K562 (cell line): ENCODE data around the gene NRG3.

Source experiments
- ETV5 ChIP-seq: sonication (generic); formaldehyde crosslinking; IDR thresholded peaks from 2 replicates; pipeline ENCODE4 v1.4.0; 2020; ENCODE audit warnings: low read depth, mild to moderate bottlenecking, missing genetic modification reagents
- EZH2 ChIP-seq: IDR thresholded peaks from 2 replicates; pipeline ENCODE4 v1.6.1; 2012; ENCODE audit warnings: low read depth, mild to moderate bottlenecking, inconsistent platforms, low read length, borderline replicate concordance
- SMARCC2 ChIP-seq: fragments of 450-650 bp; IDR thresholded peaks from 2 replicates; pipeline ENCODE4 v1.6.1; 2017; ENCODE audit warnings: antibody characterized with exemption, moderate library complexity, mild to moderate bottlenecking, low read depth
- SREBF1 ChIP-seq: fragments of 150-350 bp; IDR thresholded peaks from 2 replicates; pipeline ENCODE4 v1.6.1; 2014; ENCODE audit warnings: antibody characterized with exemption, low read depth, low read length, borderline replicate concordance
- USF1 ChIP-seq: sonication (generic); formaldehyde crosslinking; IDR thresholded peaks from 2 replicates; pipeline ENCODE4 v1.9.0; 2022; ENCODE audit warnings: mild to moderate bottlenecking, missing genetic modification reagents
- ZNF766 ChIP-seq: fragments of 200-800 bp; sonication (Bioruptor generic); conservative IDR thresholded peaks from 2 replicates; pipeline ENCODE4 v1.6.1; 2016; ENCODE audit warnings: missing genetic modification characterization, missing compliant biosample characterization
- ZSCAN29 ChIP-seq: fragments of 450-650 bp; IDR thresholded peaks from 2 replicates; pipeline ENCODE4 v1.6.1; 2017
- TF ChIP-seq, protein P1 (sequence below), 3 experiments: IDR thresholded peaks in 2 of 3; conservative IDR thresholded peaks in 1 of 3; 2 replicates each; pipeline ENCODE4 v1.5.1; 2011 to 2012; ENCODE audit warnings: low read length in 3 of 3, mild to moderate bottlenecking in 3 of 3, control low read depth in 2 of 3, improper control_type of control experiment in 1 of 3, inconsistent platforms in 1 of 3, low read depth in 1 of 3, mixed read lengths in 1 of 3, moderate library complexity in 1 of 3; ENCODE audit not compliant: insufficient read depth in 2 of 3
- TF ChIP-seq, protein P2 (sequence below): fragments of 250-450 bp; sonication (Bioruptor Pico); IDR thresholded peaks from 2 replicates; pipeline ENCODE4 v1.4.0; 2020; ENCODE audit warnings: borderline replicate concordance

- TF ChIP-seq ETV5, result no peak
- TF ChIP-seq ZSCAN29, result no peak
- no peak for TF ChIP-seq SREBF1
- TF ChIP-seq, protein P1, sequence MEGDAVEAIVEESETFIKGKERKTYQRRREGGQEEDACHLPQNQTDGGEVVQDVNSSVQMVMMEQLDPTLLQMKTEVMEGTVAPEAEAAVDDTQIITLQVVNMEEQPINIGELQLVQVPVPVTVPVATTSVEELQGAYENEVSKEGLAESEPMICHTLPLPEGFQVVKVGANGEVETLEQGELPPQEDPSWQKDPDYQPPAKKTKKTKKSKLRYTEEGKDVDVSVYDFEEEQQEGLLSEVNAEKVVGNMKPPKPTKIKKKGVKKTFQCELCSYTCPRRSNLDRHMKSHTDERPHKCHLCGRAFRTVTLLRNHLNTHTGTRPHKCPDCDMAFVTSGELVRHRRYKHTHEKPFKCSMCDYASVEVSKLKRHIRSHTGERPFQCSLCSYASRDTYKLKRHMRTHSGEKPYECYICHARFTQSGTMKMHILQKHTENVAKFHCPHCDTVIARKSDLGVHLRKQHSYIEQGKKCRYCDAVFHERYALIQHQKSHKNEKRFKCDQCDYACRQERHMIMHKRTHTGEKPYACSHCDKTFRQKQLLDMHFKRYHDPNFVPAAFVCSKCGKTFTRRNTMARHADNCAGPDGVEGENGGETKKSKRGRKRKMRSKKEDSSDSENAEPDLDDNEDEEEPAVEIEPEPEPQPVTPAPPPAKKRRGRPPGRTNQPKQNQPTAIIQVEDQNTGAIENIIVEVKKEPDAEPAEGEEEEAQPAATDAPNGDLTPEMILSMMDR (IDR thresholded peaks at IDR 0.05 in 2 of 3, conservative IDR thresholded peaks at IDR 0.05 in 1 of 3; ENCODE audit: insufficient read depth in 2 of 3, low read depth in 1 of 3, low read length in 3 of 3), result no peak
- TF ChIP-seq USF1 (CRISPR knock-in tag), result no peak
- TF ChIP-seq EZH2, result no peak
- TF ChIP-seq SMARCC2, result no peak
- TF ChIP-seq ZNF766 (CRISPR knock-in tag), result no peak
- TF ChIP-seq, protein P2, sequence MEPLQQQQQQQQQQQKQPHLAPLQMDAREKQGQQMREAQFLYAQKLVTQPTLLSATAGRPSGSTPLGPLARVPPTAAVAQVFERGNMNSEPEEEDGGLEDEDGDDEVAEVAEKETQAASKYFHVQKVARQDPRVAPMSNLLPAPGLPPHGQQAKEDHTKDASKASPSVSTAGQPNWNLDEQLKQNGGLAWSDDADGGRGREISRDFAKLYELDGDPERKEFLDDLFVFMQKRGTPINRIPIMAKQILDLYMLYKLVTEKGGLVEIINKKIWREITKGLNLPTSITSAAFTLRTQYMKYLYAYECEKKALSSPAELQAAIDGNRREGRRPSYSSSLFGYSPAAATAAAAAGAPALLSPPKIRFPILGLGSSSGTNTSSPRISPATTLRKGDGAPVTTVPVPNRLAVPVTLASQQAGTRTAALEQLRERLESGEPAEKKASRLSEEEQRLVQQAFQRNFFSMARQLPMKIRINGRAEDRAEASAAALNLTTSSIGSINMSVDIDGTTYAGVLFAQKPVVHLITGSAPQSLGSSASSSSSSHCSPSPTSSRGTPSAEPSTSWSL, result no peak
Observed at GRCh38 chr10:82980321-82980720, 1105.3 kb downstream of the NRG3 start.
